Measurements from ENCODE around the gene BAHCC1. TPM values are rescaled to one million over a fixed set of nuclear protein-coding genes. Genes with fewer than 3 reads are reported as not detected.

Gene BAHCC1
- total and polyA plus RNA-seq, 2 of the 8 experiments (the other 6 are each of a cell fraction or from before 2014, with no cell fraction given): 0.26 to 0.58 TPM

GRCh38 chr17:81453712-81454111, 58.5 kb downstream of the BAHCC1 start (continued):
- no peak for TF ChIP-seq NANOG (IDR thresholded peaks at IDR 0.05; ENCODE audit: insufficient read depth, low read depth, low read length, poor library complexity, severe bottlenecking)

All from H1 (cell line).